Measurements from ENCODE around the gene AK6. TPM values are rescaled to one million over a fixed set of nuclear protein-coding genes. Genes with fewer than 3 reads are reported as not detected.

Gene AK6
- total and polyA plus RNA-seq, 10 of the 15 experiments (the other 5 are each of a cell fraction or from before 2014, with no cell fraction given), result 45.2 to 446 (median 86.6) TPM

DNA sequence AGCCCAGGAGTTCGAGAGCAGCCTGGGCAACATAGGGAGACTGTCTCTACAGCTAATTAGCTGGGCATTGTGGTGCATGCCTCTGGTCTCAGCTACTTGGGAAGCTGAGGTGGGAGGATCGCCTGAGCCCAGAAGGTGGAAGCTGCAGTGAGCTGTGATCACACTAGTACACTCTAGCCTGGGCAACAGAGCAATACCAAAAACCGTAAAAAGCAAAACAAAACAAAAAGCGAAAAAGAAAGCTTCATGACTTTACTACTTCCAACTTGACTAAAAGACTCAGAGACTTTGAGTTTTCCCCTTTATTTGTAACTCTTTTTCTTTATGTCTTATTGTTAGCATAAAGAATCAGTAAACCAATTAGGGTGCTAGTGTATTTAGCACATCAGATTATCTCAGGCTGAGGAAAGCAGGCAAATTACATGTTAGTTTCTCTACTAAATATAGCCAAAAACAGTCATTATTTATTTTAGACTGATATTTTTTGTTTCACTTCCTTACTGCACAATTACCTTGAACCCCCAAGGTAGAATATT lies 5.7 kb upstream of the AK6 start (continued):
- TF ChIP-seq NFYA (IDR thresholded peaks at IDR 0.05; ENCODE audit: borderline replicate concordance, low read depth, low read length), result no peak
- no peak for TF ChIP-seq CBX5 (IDR thresholded peaks at IDR 0.05; ENCODE audit: low read depth)
- TF ChIP-seq MTA3 (IDR thresholded peaks at IDR 0.05; ENCODE audit: borderline replicate concordance, low read length), result no peak
- TF ChIP-seq CBX3 (IDR thresholded peaks at IDR 0.05; ENCODE audit: borderline replicate concordance, low read depth), result no peak
- TF ChIP-seq, protein P1, sequence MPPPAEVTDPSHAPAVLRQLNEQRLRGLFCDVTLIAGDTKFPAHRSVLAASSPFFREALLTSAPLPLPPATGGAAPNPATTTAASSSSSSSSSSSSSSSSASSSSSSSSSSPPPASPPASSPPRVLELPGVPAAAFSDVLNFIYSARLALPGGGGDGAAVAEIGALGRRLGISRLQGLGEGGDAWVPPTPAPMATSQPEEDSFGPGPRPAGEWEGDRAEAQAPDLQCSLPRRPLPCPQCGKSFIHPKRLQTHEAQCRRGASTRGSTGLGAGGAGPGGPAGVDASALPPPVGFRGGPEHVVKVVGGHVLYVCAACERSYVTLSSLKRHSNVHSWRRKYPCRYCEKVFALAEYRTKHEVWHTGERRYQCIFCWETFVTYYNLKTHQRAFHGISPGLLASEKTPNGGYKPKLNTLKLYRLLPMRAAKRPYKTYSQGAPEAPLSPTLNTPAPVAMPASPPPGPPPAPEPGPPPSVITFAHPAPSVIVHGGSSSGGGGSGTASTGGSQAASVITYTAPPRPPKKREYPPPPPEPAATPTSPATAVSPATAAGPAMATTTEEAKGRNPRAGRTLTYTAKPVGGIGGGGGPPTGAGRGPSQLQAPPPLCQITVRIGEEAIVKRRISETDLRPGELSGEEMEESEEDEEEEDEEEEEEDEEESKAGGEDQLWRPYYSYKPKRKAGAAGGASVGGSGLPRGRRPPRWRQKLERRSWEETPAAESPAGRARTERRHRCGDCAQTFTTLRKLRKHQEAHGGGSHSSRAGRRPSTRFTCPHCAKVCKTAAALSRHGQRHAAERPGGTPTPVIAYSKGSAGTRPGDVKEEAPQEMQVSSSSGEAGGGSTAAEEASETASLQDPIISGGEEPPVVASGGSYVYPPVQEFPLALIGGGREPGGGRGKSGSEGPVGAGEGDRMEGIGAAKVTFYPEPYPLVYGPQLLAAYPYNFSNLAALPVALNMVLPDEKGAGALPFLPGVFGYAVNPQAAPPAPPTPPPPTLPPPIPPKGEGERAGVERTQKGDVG (CRISPR knock-in tag; IDR thresholded peaks at IDR 0.05), result no peak
- TF ChIP-seq, protein P2, sequence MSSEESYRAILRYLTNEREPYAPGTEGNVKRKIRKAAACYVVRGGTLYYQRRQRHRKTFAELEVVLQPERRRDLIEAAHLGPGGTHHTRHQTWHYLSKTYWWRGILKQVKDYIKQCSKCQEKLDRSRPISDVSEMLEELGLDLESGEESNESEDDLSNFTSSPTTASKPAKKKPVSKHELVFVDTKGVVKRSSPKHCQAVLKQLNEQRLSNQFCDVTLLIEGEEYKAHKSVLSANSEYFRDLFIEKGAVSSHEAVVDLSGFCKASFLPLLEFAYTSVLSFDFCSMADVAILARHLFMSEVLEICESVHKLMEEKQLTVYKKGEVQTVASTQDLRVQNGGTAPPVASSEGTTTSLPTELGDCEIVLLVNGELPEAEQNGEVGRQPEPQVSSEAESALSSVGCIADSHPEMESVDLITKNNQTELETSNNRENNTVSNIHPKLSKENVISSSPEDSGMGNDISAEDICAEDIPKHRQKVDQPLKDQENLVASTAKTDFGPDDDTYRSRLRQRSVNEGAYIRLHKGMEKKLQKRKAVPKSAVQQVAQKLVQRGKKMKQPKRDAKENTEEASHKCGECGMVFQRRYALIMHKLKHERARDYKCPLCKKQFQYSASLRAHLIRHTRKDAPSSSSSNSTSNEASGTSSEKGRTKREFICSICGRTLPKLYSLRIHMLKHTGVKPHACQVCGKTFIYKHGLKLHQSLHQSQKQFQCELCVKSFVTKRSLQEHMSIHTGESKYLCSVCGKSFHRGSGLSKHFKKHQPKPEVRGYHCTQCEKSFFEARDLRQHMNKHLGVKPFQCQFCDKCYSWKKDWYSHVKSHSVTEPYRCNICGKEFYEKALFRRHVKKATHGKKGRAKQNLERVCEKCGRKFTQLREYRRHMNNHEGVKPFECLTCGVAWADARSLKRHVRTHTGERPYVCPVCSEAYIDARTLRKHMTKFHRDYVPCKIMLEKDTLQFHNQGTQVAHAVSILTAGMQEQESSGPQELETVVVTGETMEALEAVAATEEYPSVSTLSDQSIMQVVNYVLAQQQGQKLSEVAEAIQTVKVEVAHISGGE (CRISPR knock-in tag; IDR thresholded peaks at IDR 0.05), result no peak
- 0 out of 2 replicates have a peak, but pooled peaks have one; percentile 40 for TF ChIP-seq JUNB (IDR thresholded peaks at IDR 0.05)
- no peak for TF ChIP-seq ZZZ3 (IDR thresholded peaks at IDR 0.05; ENCODE audit: control insufficient read depth, insufficient read length, low read depth)
- no peak for TF ChIP-seq ZNF622 (IDR thresholded peaks at IDR 0.05)
- 0 out of 2 replicates have a peak, but pooled peaks have one; percentile 36 for TF ChIP-seq EED (IDR thresholded peaks at IDR 0.05; ENCODE audit: low read depth)
- TF ChIP-seq NR2C1 (IDR thresholded peaks at IDR 0.05), result no peak
- TF ChIP-seq TAF1 (IDR thresholded peaks at IDR 0.05; ENCODE audit: borderline replicate concordance, low read depth, low read length), result peak; percentile 20; the same call in 1 of the 2 replicates
- TF ChIP-seq MEF2B (IDR thresholded peaks at IDR 0.05; ENCODE audit: partially characterized antibody, poor library complexity, severe bottlenecking), result peak; percentile 95
- no peak for TF ChIP-seq EGR1 (IDR thresholded peaks at IDR 0.05; ENCODE audit: borderline replicate concordance in 1 of 2, low read depth in 2 of 2, low read length in 2 of 2)
- TF ChIP-seq ZNF274 (IDR thresholded peaks at IDR 0.05; ENCODE audit: insufficient read depth, insufficient read length), result no peak
- no peak for TF ChIP-seq YY1 (IDR thresholded peaks at IDR 0.05; ENCODE audit: low read depth, low read length)
- TF ChIP-seq TCF7 (IDR thresholded peaks at IDR 0.05; ENCODE audit: borderline replicate concordance), result 0 out of 2 replicates have a peak, but pooled peaks have one; percentile 14
- TF ChIP-seq, protein P3, sequence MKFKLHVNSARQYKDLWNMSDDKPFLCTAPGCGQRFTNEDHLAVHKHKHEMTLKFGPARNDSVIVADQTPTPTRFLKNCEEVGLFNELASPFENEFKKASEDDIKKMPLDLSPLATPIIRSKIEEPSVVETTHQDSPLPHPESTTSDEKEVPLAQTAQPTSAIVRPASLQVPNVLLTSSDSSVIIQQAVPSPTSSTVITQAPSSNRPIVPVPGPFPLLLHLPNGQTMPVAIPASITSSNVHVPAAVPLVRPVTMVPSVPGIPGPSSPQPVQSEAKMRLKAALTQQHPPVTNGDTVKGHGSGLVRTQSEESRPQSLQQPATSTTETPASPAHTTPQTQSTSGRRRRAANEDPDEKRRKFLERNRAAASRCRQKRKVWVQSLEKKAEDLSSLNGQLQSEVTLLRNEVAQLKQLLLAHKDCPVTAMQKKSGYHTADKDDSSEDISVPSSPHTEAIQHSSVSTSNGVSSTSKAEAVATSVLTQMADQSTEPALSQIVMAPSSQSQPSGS (IDR thresholded peaks at IDR 0.05; ENCODE audit: low read length), result peak; percentile 80
- TF ChIP-seq SRF (IDR thresholded peaks at IDR 0.05; ENCODE audit: low read depth in 2 of 2, low read length in 2 of 2), result no peak
- no peak for TF ChIP-seq GABPA (IDR thresholded peaks at IDR 0.05; ENCODE audit: low read depth)
- TF ChIP-seq WRNIP1 (IDR thresholded peaks at IDR 0.05; ENCODE audit: borderline replicate concordance, low read depth, low read length), result no peak
- TF ChIP-seq NFXL1 (IDR thresholded peaks at IDR 0.05; ENCODE audit: borderline replicate concordance), result no peak
- peak in 1 of 2 experiments; percentile 69; a peak in 2 of 4 replicates for TF ChIP-seq EP300 (IDR thresholded peaks at IDR 0.05; ENCODE audit: borderline replicate concordance in 1 of 2, control insufficient read depth in 1 of 2, low read depth in 2 of 2, low read length in 2 of 2)

Data from GM12878 (cell line).